Breast epithelium (tissue), 3 donors: ENCODE measurements around the gene NDFIP2.

Source experiments
- CTCF ChIP-seq, 3 donors: fragments of 450-650 bp; IDR thresholded peaks; one replicate each; pipeline ENCODE4 v1.5.1; 2016 to 2017; ENCODE audit warnings: antibody characterized with exemption in 3 of 3, mild to moderate bottlenecking in 3 of 3, moderate library complexity in 3 of 3
- POLR2A ChIP-seq: fragments of 450-650 bp; IDR thresholded peaks from one replicate; pipeline ENCODE4 v1.6.1; 2016; ENCODE audit warnings: antibody characterized with exemption, mild to moderate bottlenecking, moderate library complexity

- TF ChIP-seq CTCF (IDR thresholded peaks at IDR 0.05) (no peak), POLR2A (no peak)
These were observed 53.6 kb downstream of the NDFIP2 start for GRCh38 chr13:79534596-79534995.
